Kidney epithelial cell (primary cell): ENCODE data around the gene TCAIM. TPM values are rescaled to one million over a fixed set of nuclear protein-coding genes. Genes with fewer than 3 reads are reported as not detected.

ENCODE experiments used
- DNase-seq: peaks from one replicate; pipeline ENCODE4 v3.0.0-alpha.2; 2010; ENCODE audit warnings: low read depth
- H3K27me3 ChIP-seq: 2 replicates; pipeline ENCODE4 v1.6.0; 2011; ENCODE audit warnings: low read length; ENCODE audit not compliant: control insufficient read depth, insufficient read depth
- H3K36me3 ChIP-seq: 2 replicates; pipeline ENCODE4 v1.5.1; 2011; ENCODE audit warnings: low read length; ENCODE audit not compliant: control insufficient read depth, insufficient read depth
- H3K4me3 ChIP-seq: 2 replicates; pipeline ENCODE4 v1.5.1; 2011; ENCODE audit warnings: low read depth, mild to moderate bottlenecking, control low read depth, low read length
- total RNA-seq: library from RNA; depleted of rRNA; stranded (reverse); fragments of >200 nt; gene quantifications from 2 replicates; pipeline ENCODE4 v1.2.3, GENCODE V29; 2015
- TF ChIP-seq, protein P1 (sequence below): IDR thresholded peaks from 2 replicates; pipeline ENCODE4 v1.5.1; 2011; ENCODE audit warnings: mild to moderate bottlenecking, moderate library complexity, low read length, control low read depth, inconsistent platforms; ENCODE audit not compliant: insufficient read depth, poor library complexity, severe bottlenecking

Gene TCAIM
- total RNA-seq, 1 donor from 2014 or later, result 30.3 TPM

DNA sequence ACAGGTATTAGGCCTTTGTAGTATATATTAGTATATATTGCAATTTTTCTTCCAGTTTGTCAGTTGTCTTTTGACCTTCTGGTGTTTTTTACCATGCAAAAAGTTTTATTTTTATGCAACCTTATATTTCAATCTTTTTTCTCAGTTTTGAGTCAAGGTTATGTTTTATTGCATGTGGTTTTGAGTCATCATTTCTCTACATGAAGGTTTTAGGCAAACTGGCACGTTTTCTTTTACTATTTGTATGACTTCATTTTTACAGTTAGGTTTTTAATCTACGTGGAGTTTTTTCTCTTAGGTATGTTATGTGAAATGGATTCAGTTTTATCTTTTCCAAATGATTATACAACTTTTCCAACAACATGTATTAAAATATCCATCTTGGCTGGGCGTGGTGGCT is 36.8 kb upstream of the TCAIM start:
- no peak overlapping the region for H3K4me3 ChIP-seq
- TF ChIP-seq, protein P1, sequence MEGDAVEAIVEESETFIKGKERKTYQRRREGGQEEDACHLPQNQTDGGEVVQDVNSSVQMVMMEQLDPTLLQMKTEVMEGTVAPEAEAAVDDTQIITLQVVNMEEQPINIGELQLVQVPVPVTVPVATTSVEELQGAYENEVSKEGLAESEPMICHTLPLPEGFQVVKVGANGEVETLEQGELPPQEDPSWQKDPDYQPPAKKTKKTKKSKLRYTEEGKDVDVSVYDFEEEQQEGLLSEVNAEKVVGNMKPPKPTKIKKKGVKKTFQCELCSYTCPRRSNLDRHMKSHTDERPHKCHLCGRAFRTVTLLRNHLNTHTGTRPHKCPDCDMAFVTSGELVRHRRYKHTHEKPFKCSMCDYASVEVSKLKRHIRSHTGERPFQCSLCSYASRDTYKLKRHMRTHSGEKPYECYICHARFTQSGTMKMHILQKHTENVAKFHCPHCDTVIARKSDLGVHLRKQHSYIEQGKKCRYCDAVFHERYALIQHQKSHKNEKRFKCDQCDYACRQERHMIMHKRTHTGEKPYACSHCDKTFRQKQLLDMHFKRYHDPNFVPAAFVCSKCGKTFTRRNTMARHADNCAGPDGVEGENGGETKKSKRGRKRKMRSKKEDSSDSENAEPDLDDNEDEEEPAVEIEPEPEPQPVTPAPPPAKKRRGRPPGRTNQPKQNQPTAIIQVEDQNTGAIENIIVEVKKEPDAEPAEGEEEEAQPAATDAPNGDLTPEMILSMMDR, result no peak
- H3K27me3 ChIP-seq, result no peaks in the 10 kb centered on the region
- H3K36me3 ChIP-seq, result no peaks in the 10 kb centered on the region
- DNase-seq, result no peak

DNA sequence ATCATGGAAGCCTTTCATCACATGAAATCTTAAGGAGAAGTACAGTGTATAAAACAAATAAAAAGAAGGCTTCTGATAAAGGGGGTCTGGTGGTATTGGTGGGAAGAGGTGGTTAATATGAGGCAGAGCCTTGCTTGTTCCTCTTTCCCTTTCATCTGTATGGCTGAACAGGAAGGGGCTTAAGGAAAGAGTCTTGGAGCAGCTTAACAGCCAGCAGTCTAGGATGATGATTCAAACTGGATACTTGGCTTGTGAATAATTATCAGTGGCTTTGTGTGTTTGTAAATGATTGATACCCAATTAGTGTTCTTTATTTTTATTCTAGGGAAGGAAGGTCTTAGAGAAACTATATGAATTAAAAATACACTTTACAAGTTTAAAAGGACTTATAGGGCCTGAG is 29.1 kb upstream of the TCAIM start:
- Histone ChIP-seq H3K36me3 (no peaks in the 10 kb centered on the region), H3K4me3 (no peak overlapping the region), H3K27me3 (no peaks in the 10 kb centered on the region)
- DNase-seq, result peak; percentile 32
- TF ChIP-seq, protein P1, result no peak

- no peak for DNase-seq
- no peaks in the 10 kb centered on the region for H3K27me3 ChIP-seq
- TF ChIP-seq, protein P1, result no peak
- H3K4me3 ChIP-seq, result no peak overlapping the region
- no peaks in the 10 kb centered on the region for H3K36me3 ChIP-seq
These were observed 19.7 kb upstream of the TCAIM start for GRCh38 chr3:44318891-44319311.

- H3K4me3 ChIP-seq, result no peak overlapping the region
- TF ChIP-seq, protein P1, result no peak
- no peaks in the 10 kb centered on the region for H3K27me3 ChIP-seq
- H3K36me3 ChIP-seq, result no peaks in the 10 kb centered on the region
- DNase-seq, result no peak
These were observed 17.2 kb upstream of the TCAIM start for GRCh38 chr3:44321335-44321734.

DNA sequence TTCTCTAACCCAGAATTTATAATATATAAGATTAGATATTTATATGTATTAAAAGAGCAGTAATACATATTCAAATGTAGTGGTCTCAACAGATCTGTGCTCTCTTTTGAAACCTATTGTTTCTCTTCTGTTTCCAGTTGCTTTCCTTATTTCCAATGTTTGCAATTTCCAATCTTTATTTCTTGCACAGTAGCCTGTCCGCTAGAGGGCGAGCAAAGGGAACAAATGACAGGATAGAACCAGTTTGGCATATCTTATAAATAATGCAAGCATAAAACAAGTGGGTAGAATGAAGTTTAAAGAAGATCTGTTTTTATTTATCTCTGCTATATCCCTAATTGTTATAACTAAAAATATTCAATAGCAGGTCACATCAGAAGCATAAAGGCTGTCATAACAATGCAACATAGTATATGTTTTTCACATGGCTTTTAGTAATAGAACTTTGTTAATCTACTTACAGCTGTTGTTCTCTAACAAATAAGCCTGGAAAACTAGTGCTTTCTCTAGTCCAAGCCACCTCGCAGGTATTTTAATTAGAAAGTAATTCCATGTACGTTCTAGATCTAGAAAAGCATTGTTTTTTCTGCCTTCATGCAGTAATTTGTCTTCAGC is 15.1 kb upstream of the TCAIM start:
- DNase-seq, result peak; percentile 23
- no peaks in the 10 kb centered on the region for H3K27me3 ChIP-seq
- TF ChIP-seq, protein P1, result peak; percentile 85
- no peak overlapping the region for H3K4me3 ChIP-seq
- H3K36me3 ChIP-seq, result no peaks in the 10 kb centered on the region

GRCh38 chr3:44324584-44324983 is 14.0 kb upstream of the TCAIM start:
- Histone ChIP-seq H3K4me3 (no peak overlapping the region), H3K36me3 (no peaks in the 10 kb centered on the region), H3K27me3 (no peaks in the 10 kb centered on the region)
- no peak for DNase-seq
- TF ChIP-seq, protein P1, result no peak
